H1 (cell line): ENCODE results near the gene PNISR. TPM values are rescaled to one million over a fixed set of nuclear protein-coding genes. Genes with fewer than 3 reads are reported as not detected.

Experiments used
- CTCF ChIA-PET: fragments of 300-600 bp; sonication (Branson Sonifier 250); formaldehyde crosslinking; loops from one replicate; lab custom pipeline; 2021; ENCODE audit not compliant: partially characterized antibody; lab: Charles Lee
- POLR2A ChIA-PET: fragments of 300-600 bp; sonication (Branson Sonifier 250); formaldehyde crosslinking; loops from one replicate; lab custom pipeline; 2021; ENCODE audit warnings: inconsistent platforms; ENCODE audit not compliant: partially characterized antibody; lab: Charles Lee
- DNase-seq, 2 experiments: peaks; one replicate each; pipeline versions ENCODE4 v3.0.0 to v3.0.0-alpha.2; 2010 to 2022; ENCODE audit warnings: low spot score in 2 of 2, low read depth in 1 of 2, mixed read lengths in 1 of 2
- FAIRE-seq: peaks from 2 replicates; lab custom pipeline; 2011; peaks lifted over from hg19 to GRCh38; lab: Jason Lieb, UNC
- H2AFZ ChIP-seq: 2 replicates; pipeline ENCODE4 v1.8.1; 2012; ENCODE audit warnings: low read length, inconsistent platforms
- H2AK5ac ChIP-seq: 2 replicates; pipeline ENCODE4 v1.6.1; 2013; ENCODE audit warnings: low read depth, low read length
- H2BK120ac ChIP-seq: replicated peaks from 2 replicates; pipeline ENCODE3; 2013; ENCODE audit warnings: low read depth, low read length, inconsistent platforms
- H2BK12ac ChIP-seq: 2 replicates; pipeline ENCODE4 v1.6.1; 2013; ENCODE audit warnings: low read depth, low read length
- H2BK15ac ChIP-seq: 2 replicates; pipeline ENCODE4 v1.6.1; 2013; ENCODE audit warnings: low read length
- H2BK20ac ChIP-seq: 2 replicates; pipeline ENCODE4 v1.6.1; 2013; ENCODE audit warnings: low read length
- H2BK5ac ChIP-seq: 2 replicates; pipeline ENCODE4 v1.6.1; 2013; ENCODE audit warnings: low read depth, low read length
- H3K14ac ChIP-seq: 2 replicates; pipeline ENCODE4 v1.6.1; 2013; ENCODE audit warnings: inconsistent platforms; ENCODE audit not compliant: insufficient read length
- H3K18ac ChIP-seq: 2 replicates; pipeline ENCODE4 v1.6.1; 2013; ENCODE audit warnings: low read length; ENCODE audit errors: extremely low read depth
- H3K23ac ChIP-seq: 2 replicates; pipeline ENCODE4 v1.6.1; 2013; ENCODE audit warnings: inconsistent platforms; ENCODE audit not compliant: insufficient read length
- H3K23me2 ChIP-seq: 2 replicates; pipeline ENCODE4 v1.6.1; 2013; ENCODE audit warnings: low read depth, low read length
- H3K27ac ChIP-seq: 2 replicates; pipeline ENCODE4 v1.6.1; 2011; ENCODE audit warnings: low read depth, low read length, inconsistent platforms
- H3K27me3 ChIP-seq, 4 experiments: replicated peaks in 1 of 4; 1 replicate in 1 of 4; 2 replicates in 3 of 4; pipeline versions ENCODE4 v1.6.1 to v1.8.1; 2011 to 2013; ENCODE audit warnings: low read length in 3 of 4, mild to moderate bottlenecking in 3 of 4, inconsistent platforms in 2 of 4, mixed read lengths in 2 of 4, moderate library complexity in 1 of 4; ENCODE audit not compliant: control insufficient read depth in 3 of 4, insufficient read depth in 3 of 4; ENCODE audit errors: extremely low read depth in 1 of 4
- H3K36me3 ChIP-seq, 4 experiments: 2 replicates each; pipeline versions ENCODE4 v1.6.1 to v1.8.1; 2011 to 2013; ENCODE audit warnings: mild to moderate bottlenecking in 4 of 4, low read length in 3 of 4, moderate library complexity in 2 of 4, control low read depth in 1 of 4, inconsistent platforms in 1 of 4; ENCODE audit not compliant: insufficient read depth in 4 of 4, control insufficient read depth in 2 of 4
- H3K4ac ChIP-seq: replicated peaks from 2 replicates; pipeline ENCODE3; 2013; ENCODE audit warnings: low read length, low read depth, mixed read lengths, inconsistent platforms; ENCODE audit not compliant: insufficient read length
- H3K4me1 ChIP-seq, 4 experiments: replicated peaks in 1 of 4; 1 replicate in 1 of 4; 2 replicates in 3 of 4; pipeline versions ENCODE4 v1.6.1 to v1.8.1; 2011 to 2013; ENCODE audit warnings: low read length in 3 of 4, inconsistent platforms in 2 of 4, mixed read lengths in 1 of 4; ENCODE audit not compliant: insufficient read depth in 4 of 4, control insufficient read depth in 3 of 4
- H3K4me2 ChIP-seq, 2 experiments: 2 replicates each; pipeline versions ENCODE4 v1.6.1 to v1.8.1; 2011 to 2013; ENCODE audit warnings: low read depth in 2 of 2, low read length in 2 of 2, control low read depth in 1 of 2, inconsistent platforms in 1 of 2, mild to moderate bottlenecking in 1 of 2; ENCODE audit not compliant: insufficient read depth in 1 of 2
- H3K4me3 ChIP-seq, 4 experiments: fragments of 200-600, 300-600 bp in 1 of 4; sonication (generic), shearing (Covaris generic), sonication (Bioruptor Twin) in 1 of 4; 2 replicates each; pipeline versions ENCODE4 v1.5.1 to v1.8.1; 2011 to 2016; ENCODE audit warnings: low read length in 4 of 4, low read depth in 3 of 4, control low read depth in 2 of 4, inconsistent platforms in 2 of 4, mild to moderate bottlenecking in 2 of 4, mixed read lengths in 1 of 4, moderate library complexity in 1 of 4; ENCODE audit not compliant: insufficient read depth in 2 of 4; ENCODE audit errors: extremely low read depth in 1 of 4
- H3K56ac ChIP-seq: replicated peaks from 2 replicates; pipeline ENCODE3; 2013; ENCODE audit warnings: low read depth, mild to moderate bottlenecking, mixed read lengths, low read length, inconsistent platforms; ENCODE audit not compliant: insufficient read length
- H3K79me1 ChIP-seq: 2 replicates; pipeline ENCODE4 v1.6.1; 2013; ENCODE audit warnings: low read depth, low read length, control low read depth
- H3K79me2 ChIP-seq, 2 experiments: 2 replicates each; pipeline versions ENCODE4 v1.6.1 to v1.8.1; 2012 to 2013; ENCODE audit warnings: low read length in 2 of 2, mild to moderate bottlenecking in 2 of 2, inconsistent platforms in 1 of 2; ENCODE audit not compliant: insufficient read depth in 2 of 2, control insufficient read depth in 1 of 2
- H3K9ac ChIP-seq, 4 experiments: replicated peaks in 1 of 4; 1 replicate in 1 of 4; 2 replicates in 3 of 4; pipeline versions ENCODE4 v1.6.1 to v1.8.1; 2011 to 2013; ENCODE audit warnings: low read depth in 3 of 4, low read length in 3 of 4, control low read depth in 2 of 4, mild to moderate bottlenecking in 2 of 4, moderate library complexity in 2 of 4, inconsistent platforms in 1 of 4; ENCODE audit errors: extremely low read depth in 1 of 4
- H3K9me3 ChIP-seq, 2 experiments: 2 replicates each; pipeline versions ENCODE4 v1.6.1 to v1.8.1; 2012 to 2013; ENCODE audit warnings: mild to moderate bottlenecking in 2 of 2, moderate library complexity in 2 of 2, control low read depth in 1 of 2, inconsistent platforms in 1 of 2, low read depth in 1 of 2, low read length in 1 of 2, mixed read lengths in 1 of 2; ENCODE audit not compliant: insufficient read depth in 2 of 2
- H4K20me1 ChIP-seq, 2 experiments: replicated peaks in 1 of 2; 2 replicates each; pipeline versions ENCODE3 to v1.8.1; 2011 to 2013; ENCODE audit warnings: inconsistent platforms in 2 of 2, low read length in 2 of 2, mild to moderate bottlenecking in 1 of 2; ENCODE audit not compliant: insufficient read depth in 2 of 2, control insufficient read depth in 1 of 2
- H4K5ac ChIP-seq: 2 replicates; pipeline ENCODE4 v1.6.1; 2013; ENCODE audit warnings: low read length, low read depth, mixed read lengths, inconsistent platforms; ENCODE audit not compliant: insufficient read length
- H4K8ac ChIP-seq: 2 replicates; pipeline ENCODE4 v1.8.0; 2013; ENCODE audit warnings: mild to moderate bottlenecking, moderate library complexity, low read length, inconsistent platforms; ENCODE audit not compliant: insufficient read depth; ENCODE audit errors: extremely low read depth
- H4K91ac ChIP-seq: replicated peaks from 2 replicates; pipeline ENCODE3; 2013; ENCODE audit warnings: low read length, mixed read lengths, inconsistent platforms; ENCODE audit not compliant: insufficient read length
- BCL11A ChIP-seq, 2 experiments: IDR thresholded peaks; one replicate each; pipeline ENCODE4 v1.6.1; 2011; ENCODE audit warnings: low read depth in 2 of 2, low read length in 2 of 2, mild to moderate bottlenecking in 2 of 2
- FOSL1 ChIP-seq: IDR thresholded peaks from 2 replicates; pipeline ENCODE4 v1.6.1; 2011; ENCODE audit warnings: mild to moderate bottlenecking, low read depth, low read length, moderate library complexity; ENCODE audit not compliant: insufficient read depth
- MAX ChIP-seq: IDR thresholded peaks from 2 replicates; pipeline ENCODE4 v1.6.1; 2012; ENCODE audit warnings: inconsistent platforms
- NANOG ChIP-seq: IDR thresholded peaks from 2 replicates; pipeline ENCODE4 v1.6.1; 2011; ENCODE audit warnings: low read length, low read depth, mild to moderate bottlenecking, inconsistent platforms; ENCODE audit not compliant: insufficient read depth, poor library complexity, severe bottlenecking
- SRF ChIP-seq: IDR thresholded peaks from 2 replicates; pipeline ENCODE4 v1.6.1; 2011; ENCODE audit warnings: mild to moderate bottlenecking, low read depth, low read length, moderate library complexity
- polyA plus RNA-seq, 7 experiments: library from polyadenylated mRNA; depleted of rRNA in 3 of 7; stranded (reverse) in 5 of 7; unstranded in 2 of 7; fragments of >200 nt in 5 of 7; fragments of 200-250 nt in 2 of 7; gene quantifications; 1 replicate in 5 of 7; 2 replicates in 1 of 7; 4 replicates in 1 of 7; pipeline versions ENCODE4 v1.2.1 to v1.2.3, GENCODE V29; 2011 to 2013; ENCODE audit warnings: missing spikeins in 2 of 7, mixed read lengths in 2 of 7
- total RNA-seq: library from RNA; stranded (reverse); fragmentation: NEBNext Ultra II Directional; extraction: Animal tissue kit (Norgen Biotek cat#: 25700); gene quantifications from 2 replicates; pipeline ENCODE4 v1.2.1, GENCODE V29; 2021

Gene PNISR
- total and polyA plus RNA-seq, 2 of the 8 experiments (the other 6 are each of a cell fraction or from before 2014, with no cell fraction given) = 41.1 to 134 TPM

DNA sequence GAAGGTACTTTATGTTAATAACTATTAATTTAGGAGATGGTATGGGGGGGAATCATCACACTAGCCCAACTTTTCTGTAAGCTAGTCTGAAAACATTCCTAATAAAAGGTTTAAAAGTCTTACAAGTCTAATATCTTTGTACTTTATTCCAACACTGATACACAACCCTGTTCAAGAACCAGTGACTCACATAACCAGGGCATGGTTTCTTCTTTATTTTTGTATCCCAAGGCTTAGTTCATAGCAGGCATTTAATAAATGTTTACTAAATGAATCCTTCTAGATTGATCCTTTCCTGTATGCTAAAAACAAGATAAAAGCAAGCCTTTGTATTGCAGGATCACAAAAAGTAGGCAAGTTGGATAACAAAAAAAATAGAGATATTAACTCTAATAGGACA, 9.7 kb downstream of the PNISR start:
- Histone ChIP-seq H3K4me1 (no peaks in the 10 kb centered on the region; a peak in 1 of 7 replicates), H3K36me3 (peaks cover 0 to 46% (median 11%) of the 10 kb centered on the region in 4 experiments; a peak in 5 of 8 replicates), H3K27ac (no peak overlapping the region), H3K27me3 (no peaks in the 10 kb centered on the region), H3K79me1 (no peaks in the 10 kb centered on the region; the same call in 1 of the 2 replicates), H2BK20ac (no peak overlapping the region), H4K8ac (no peak overlapping the region), H4K91ac (no peak overlapping the region), H3K4me3 (no peak overlapping the region), H2BK15ac (no peak overlapping the region), H2AFZ (no peak overlapping the region), H3K18ac (no peak overlapping the region), H2BK5ac (no peak overlapping the region), H3K9me3 (no peaks in the 10 kb centered on the region), H3K23ac (no peak overlapping the region), H3K4ac (no peak overlapping the region), H2BK12ac (no peak overlapping the region), H3K9ac (no peak overlapping the region), H3K56ac (no peak overlapping the region), H3K14ac (no peak overlapping the region), H2AK5ac (no peak overlapping the region), H4K5ac (no peak overlapping the region), H4K20me1 (peaks cover 4 to 13% of the 10 kb centered on the region in 2 experiments), H3K4me2 (no peak overlapping the region), H2BK120ac (no peak overlapping the region), H3K23me2 (no peaks in the 10 kb centered on the region; the same call in 1 of the 2 replicates), H3K79me2 (peaks cover 0 to 95% of the 10 kb centered on the region in 2 experiments; a peak in 3 of 4 replicates)
- TF ChIP-seq NANOG = no peak
- no peak for TF ChIP-seq BCL11A (IDR thresholded peaks at IDR 0.05; ENCODE audit: low read depth in 2 of 2, low read length in 2 of 2)
- no peak for TF ChIP-seq MAX
- TF ChIP-seq FOSL1 = no peak
- no peak for TF ChIP-seq SRF
- no peak for FAIRE-seq
- DNase-seq = no peak
- CTCF ChIA-PET = no interaction called here
- POLR2A ChIA-PET = interaction anchor here (1.1 to 5.3 kb wide), 3 partner anchors 8 to 22 kb away, joined by 4 to 34 read pairs (median 7); partner anchors contain the start of genes COQ3 and PNISR
